Femur (tissue), 1 donor: ENCODE measurements around the gene KRT6A.
"Not testable (repeated sequence)": the region's sequence is repeated elsewhere in the genome, so short reads cannot be mapped to it uniquely, and the experiment has no call there.

Experiments used
- DNase-seq: peaks from one replicate; pipeline ENCODE4 v3.0.0-alpha.2; 2017

KRT6A gene

GRCh38 chr12:52499806-52500560 lies 6.9 kb upstream of the KRT6A start:
- DNase-seq = no peak

GRCh38 chr12:52498946-52499345 lies 5.9 kb upstream of the KRT6A start:
- DNase-seq = no peak

- no peak for DNase-seq
Measured at GRCh38 chr12:52497975-52498374, 4.9 kb upstream of the KRT6A start.

GRCh38 chr12:52496590-52497071 lies 3.6 kb upstream of the KRT6A start:
- no peak for DNase-seq

- no peak for DNase-seq
Measured at GRCh38 chr12:52496054-52496453, 3.0 kb upstream of the KRT6A start.

- no peak for DNase-seq
Measured at GRCh38 chr12:52495389-52495788, 2.3 kb upstream of the KRT6A start.

GRCh38 chr12:52494518-52494917 lies 1.5 kb upstream of the KRT6A start:
- no peak for DNase-seq

GRCh38 chr12:52494100-52494499 lies 1.0 kb upstream of the KRT6A start:
- no peak for DNase-seq

- not testable (repeated sequence) for DNase-seq
Measured at GRCh38 chr12:52492405-52492804, 652 bp downstream of the KRT6A start.

GRCh38 chr12:52491495-52491894 lies 1.6 kb downstream of the KRT6A start:
- DNase-seq = not testable (repeated sequence)

- no peak for DNase-seq
Measured at GRCh38 chr12:52488736-52489135, 4.3 kb downstream of the KRT6A start.

- DNase-seq = not testable (repeated sequence)
Measured at GRCh38 chr12:52487744-52488443, 5.2 kb downstream of the KRT6A start.

- no peak for DNase-seq
Measured at GRCh38 chr12:52487211-52487610, 5.8 kb downstream of the KRT6A start.

- DNase-seq = no peak
Measured at GRCh38 chr12:52486166-52487105, 6.6 kb downstream of the KRT6A start.

GRCh38 chr12:52480073-52480472 lies 13.0 kb downstream of the KRT6A start:
- DNase-seq = no peak

GRCh38 chr12:52477651-52478050 lies 15.4 kb downstream of the KRT6A start:
- DNase-seq = no peak

GRCh38 chr12:52474212-52474611 lies 18.8 kb downstream of the KRT6A start:
- DNase-seq = no peak

GRCh38 chr12:52473768-52474167 lies 19.3 kb downstream of the KRT6A start, which contains the start of gene KRT6C:
Gene KRT6C (minus strand): TSS chr12:52473805. CDS start chr12:52473737, 68 bp downstream.
- DNase-seq = no peak

GRCh38 chr12:52469853-52470252 lies 23.2 kb downstream of the KRT6A start:
- no peak for DNase-seq

- no peak for DNase-seq
Measured at GRCh38 chr12:52464897-52465296, 28.2 kb downstream of the KRT6A start.

GRCh38 chr12:52461693-52462092 lies 31.4 kb downstream of the KRT6A start:
- DNase-seq = no peak

- no peak for DNase-seq
Measured at GRCh38 chr12:52458861-52459260, 34.2 kb downstream of the KRT6A start.

GRCh38 chr12:52455821-52456220 lies 37.2 kb downstream of the KRT6A start:
- DNase-seq = no peak
